ENCODE results near the gene EFNA5. TPM values are rescaled to one million over a fixed set of nuclear protein-coding genes. Genes with fewer than 3 reads are reported as not detected.

Gene EFNA5
- total and polyA plus RNA-seq, 4 donors = 0.14 to 0.93 (median 0.54) TPM

GRCh38 chr5:107543868-107544267 is 126.9 kb downstream of the EFNA5 start:
- Histone ChIP-seq H3K27ac (ENCODE audit: low read depth in 1 of 2, low read length in 2 of 2) (no peak overlapping the region), H3K9ac (ENCODE audit: low read depth in 1 of 2, low read length in 2 of 2) (no peak overlapping the region), H3K4me1 (ENCODE audit: control insufficient read depth in 4 of 4, insufficient read depth in 4 of 4, low read length in 3 of 4) (peaks cover 0 to 12% (median 4%) of the 10 kb centered on the region in 4 donors), H3K4me3 (ENCODE audit: low read depth in 1 of 3, low read length in 3 of 3) (no peak overlapping the region), H3K36me3 (ENCODE audit: control insufficient read depth in 4 of 4, insufficient read depth in 3 of 4, low read depth in 1 of 4, low read length in 3 of 4) (no peaks in the 10 kb centered on the region), H3K9me3 (ENCODE audit: control insufficient read depth in 4 of 4, low read length in 3 of 4) (no peaks in the 10 kb centered on the region), H3K27me3 (ENCODE audit: control insufficient read depth in 4 of 4, insufficient read depth in 4 of 4, low read length in 3 of 4) (no peaks in the 10 kb centered on the region)
- DNase-seq (ENCODE audit: low spot score) = no peak
- WGBS = 86% methylated on average over 6 of the region's 6 CpGs
- no peak for TF ChIP-seq ZBTB33 (IDR thresholded peaks at IDR 0.05)
- no peak for TF ChIP-seq RXRA (IDR thresholded peaks at IDR 0.05)
- no peak for TF ChIP-seq REST (IDR thresholded peaks at IDR 0.05)
- TF ChIP-seq JUND (IDR thresholded peaks at IDR 0.05) = no peak
- no peak for TF ChIP-seq NR2F2 (IDR thresholded peaks at IDR 0.05)
- no peak for TF ChIP-seq SP1 (IDR thresholded peaks at IDR 0.05)
- no peak for TF ChIP-seq HNF4A (conservative IDR thresholded peaks at IDR 0.05)
- TF ChIP-seq MAX (IDR thresholded peaks at IDR 0.05) = no peak
- TF ChIP-seq FOXA1 (IDR thresholded peaks at IDR 0.05) = no peak
- TF ChIP-seq EGR1 (IDR thresholded peaks at IDR 0.05; ENCODE audit: low read depth in 2 of 2) = no peak
- TF ChIP-seq FOXA2 (IDR thresholded peaks at IDR 0.05) = no peak

GRCh38 chr5:107542831-107543231 is 127.9 kb downstream of the EFNA5 start:
- peak; percentile 37 for DNase-seq (ENCODE audit: low spot score)
- peaks cover 0 to 12% (median 4%) of the 10 kb centered on the region in 4 donors for H3K4me1 ChIP-seq (ENCODE audit: control insufficient read depth in 4 of 4, insufficient read depth in 4 of 4, low read length in 3 of 4)
- H3K27me3 ChIP-seq (ENCODE audit: control insufficient read depth in 4 of 4, insufficient read depth in 4 of 4, low read length in 3 of 4) = no peaks in the 10 kb centered on the region
- no peaks in the 10 kb centered on the region for H3K9me3 ChIP-seq (ENCODE audit: control insufficient read depth in 4 of 4, low read length in 3 of 4)
- no peak overlapping the region for H3K9ac ChIP-seq (ENCODE audit: low read depth in 1 of 2, low read length in 2 of 2)
- no peak overlapping the region for H3K4me3 ChIP-seq (ENCODE audit: low read depth in 1 of 3, low read length in 3 of 3)
- H3K36me3 ChIP-seq (ENCODE audit: control insufficient read depth in 4 of 4, insufficient read depth in 3 of 4, low read depth in 1 of 4, low read length in 3 of 4) = no peaks in the 10 kb centered on the region
- peak overlapping the region; percentile 52 to 66 for H3K27ac ChIP-seq (ENCODE audit: low read depth in 1 of 2, low read length in 2 of 2)
- WGBS = 24% methylated on average over 7 of the region's 7 CpGs
- peak in 1 of 2 donors; percentile 73 for TF ChIP-seq EGR1 (IDR thresholded peaks at IDR 0.05; ENCODE audit: low read depth in 2 of 2)
- peak; percentile 68 to 78 for TF ChIP-seq RXRA (IDR thresholded peaks at IDR 0.05)
- peak; percentile 64 to 73 for TF ChIP-seq HNF4A (conservative IDR thresholded peaks at IDR 0.05)
- TF ChIP-seq GABPA (IDR thresholded peaks at IDR 0.05 in 1 of 2, conservative IDR thresholded peaks at IDR 0.05 in 1 of 2) = peak in 1 of 2 donors; percentile 43
- TF ChIP-seq RAD21 (IDR thresholded peaks at IDR 0.05) = peak; percentile 48 to 65
- TF ChIP-seq SP1 (IDR thresholded peaks at IDR 0.05) = peak; percentile 53
- TF ChIP-seq CTCF (IDR thresholded peaks at IDR 0.05; ENCODE audit: low read depth, low read length, missing input control) = no peak
- peak; percentile 82 for TF ChIP-seq YY1 (IDR thresholded peaks at IDR 0.05)
- TF ChIP-seq ZBTB33 (IDR thresholded peaks at IDR 0.05) = peak; percentile 81
- TF ChIP-seq FOXA1 (IDR thresholded peaks at IDR 0.05) = peak; percentile 16
- peak; percentile 49 to 60 for TF ChIP-seq JUND (IDR thresholded peaks at IDR 0.05)
- peak; percentile 59 for TF ChIP-seq ATF3 (IDR thresholded peaks at IDR 0.05)
- peak; percentile 75 for TF ChIP-seq FOXA2 (IDR thresholded peaks at IDR 0.05)
- no peak for TF ChIP-seq HNF4G (IDR thresholded peaks at IDR 0.05)
- TF ChIP-seq NR2F2 (IDR thresholded peaks at IDR 0.05) = peak; percentile 11
- TF ChIP-seq TAF1 (conservative IDR thresholded peaks at IDR 0.05) = no peak
- TF ChIP-seq MAX (IDR thresholded peaks at IDR 0.05) = peak; percentile 89

All from liver (tissue), 9 donors.